ENCODE results near the gene SLIT3. TPM values are rescaled to one million over a fixed set of nuclear protein-coding genes. Genes with fewer than 3 reads are reported as not detected.
"Not testable (repeated sequence)": the region's sequence is repeated elsewhere in the genome, so short reads cannot be mapped to it uniquely, and the experiment has no call there.

The SLIT3 gene
- total RNA-seq, 1 donor from 2014 or later, result 52.8 TPM

DNA sequence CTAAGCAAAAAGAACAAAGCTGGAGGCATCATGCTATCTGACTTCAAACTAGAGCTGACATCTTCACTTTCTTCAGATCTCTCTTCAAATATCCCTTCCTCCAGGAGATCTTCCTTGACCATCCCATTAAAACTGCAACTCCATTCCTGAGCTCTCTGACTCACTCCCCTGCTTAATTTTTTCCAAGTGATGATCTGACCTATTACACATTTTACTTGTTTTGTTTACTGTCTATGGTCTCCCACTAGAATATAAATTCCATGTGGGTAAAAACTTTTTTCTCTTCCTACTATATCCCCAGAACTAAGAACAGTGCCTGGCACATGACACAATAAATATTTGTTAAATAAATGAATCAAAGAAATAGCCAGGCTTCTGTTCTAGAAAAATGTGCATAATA, 87.5 kb downstream of the SLIT3 start:
- peak in 1 of 2 donors; percentile 8 for DNase-seq (ENCODE audit: extremely low spot score in 2 of 2)
- Histone ChIP-seq H3K4me1 (peaks cover 16% of the 10 kb centered on the region), H3K27ac (no peak overlapping the region), H3K36me3 (no peaks in the 10 kb centered on the region), H3K4me3 (no peak overlapping the region), H3K27me3 (no peaks in the 10 kb centered on the region), H3K9me3 (no peaks in the 10 kb centered on the region)
- intact Hi-C loops (cut with DNase I), result no loop called here
- TF ChIP-seq, protein P1, sequence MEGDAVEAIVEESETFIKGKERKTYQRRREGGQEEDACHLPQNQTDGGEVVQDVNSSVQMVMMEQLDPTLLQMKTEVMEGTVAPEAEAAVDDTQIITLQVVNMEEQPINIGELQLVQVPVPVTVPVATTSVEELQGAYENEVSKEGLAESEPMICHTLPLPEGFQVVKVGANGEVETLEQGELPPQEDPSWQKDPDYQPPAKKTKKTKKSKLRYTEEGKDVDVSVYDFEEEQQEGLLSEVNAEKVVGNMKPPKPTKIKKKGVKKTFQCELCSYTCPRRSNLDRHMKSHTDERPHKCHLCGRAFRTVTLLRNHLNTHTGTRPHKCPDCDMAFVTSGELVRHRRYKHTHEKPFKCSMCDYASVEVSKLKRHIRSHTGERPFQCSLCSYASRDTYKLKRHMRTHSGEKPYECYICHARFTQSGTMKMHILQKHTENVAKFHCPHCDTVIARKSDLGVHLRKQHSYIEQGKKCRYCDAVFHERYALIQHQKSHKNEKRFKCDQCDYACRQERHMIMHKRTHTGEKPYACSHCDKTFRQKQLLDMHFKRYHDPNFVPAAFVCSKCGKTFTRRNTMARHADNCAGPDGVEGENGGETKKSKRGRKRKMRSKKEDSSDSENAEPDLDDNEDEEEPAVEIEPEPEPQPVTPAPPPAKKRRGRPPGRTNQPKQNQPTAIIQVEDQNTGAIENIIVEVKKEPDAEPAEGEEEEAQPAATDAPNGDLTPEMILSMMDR (IDR thresholded peaks at IDR 0.05), result no peak
- no peak for TF ChIP-seq POLR2AphosphoS5 (IDR thresholded peaks at IDR 0.05; ENCODE audit: insufficient read depth in 1 of 2, low read depth in 1 of 2)
- no peak for TF ChIP-seq POLR2A (IDR thresholded peaks at IDR 0.05)

DNA sequence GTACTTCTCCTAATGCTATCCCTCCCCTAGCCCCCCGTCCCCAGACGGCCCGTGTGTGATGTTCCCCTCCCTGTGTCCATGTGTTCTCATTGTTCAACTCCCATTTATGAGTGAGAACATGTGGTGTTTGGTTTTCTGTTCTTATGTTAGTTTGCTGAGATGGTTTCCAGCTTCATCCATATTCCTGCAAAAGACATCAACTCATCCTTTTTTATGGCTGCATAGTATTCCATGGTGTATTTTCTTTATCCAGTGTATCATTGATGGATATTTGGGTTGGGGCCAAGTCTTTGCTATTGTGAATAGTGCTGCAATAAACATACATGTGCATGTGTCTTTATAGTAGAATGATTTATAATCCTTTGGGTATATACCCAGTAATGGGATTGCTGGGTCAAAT, 89.2 kb downstream of the SLIT3 start:
- DNase-seq (ENCODE audit: extremely low spot score in 2 of 2); H3K9me3 ChIP-seq; H3K4me1 ChIP-seq; H3K36me3 ChIP-seq; intact Hi-C loops (cut with DNase I); H3K27ac ChIP-seq; H3K4me3 ChIP-seq; H3K27me3 ChIP-seq: not testable (repeated sequence)

DNA sequence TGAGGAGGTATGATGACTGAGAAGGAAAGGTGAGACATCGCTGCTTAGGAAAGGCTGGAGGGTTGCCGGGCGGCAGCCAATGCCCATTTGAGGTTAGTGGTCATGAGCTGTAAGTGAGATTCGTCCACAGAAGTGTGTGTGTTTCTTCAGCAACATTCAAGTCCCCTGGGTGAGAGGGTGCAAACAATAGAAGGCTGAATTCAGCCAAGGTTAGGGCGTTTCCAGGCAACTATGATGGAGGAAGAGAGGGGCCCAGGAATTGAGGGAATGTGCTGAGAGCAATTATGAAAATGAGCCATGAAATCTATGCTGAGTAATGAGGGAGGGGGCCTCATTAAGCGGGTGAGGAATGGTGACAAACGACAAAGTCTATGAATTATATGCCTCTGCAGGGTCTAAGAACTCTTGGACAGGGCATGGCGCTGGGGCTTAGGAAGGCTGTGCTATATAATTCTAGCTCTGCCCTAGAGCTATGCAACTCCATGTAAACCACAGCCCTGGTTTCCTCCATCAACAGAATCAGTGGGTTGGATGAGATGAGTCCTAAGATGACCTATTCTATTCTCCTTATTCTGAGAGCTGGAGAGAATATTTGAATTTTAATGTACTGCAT, 96.0 kb downstream of the SLIT3 start:
- no peak for DNase-seq (ENCODE audit: extremely low spot score in 2 of 2)
- Histone ChIP-seq H3K36me3 (no peaks in the 10 kb centered on the region), H3K27ac (no peak overlapping the region), H3K27me3 (no peaks in the 10 kb centered on the region), H3K4me3 (no peak overlapping the region), H3K4me1 (no peaks in the 10 kb centered on the region), H3K9me3 (no peaks in the 10 kb centered on the region)
- intact Hi-C loops (cut with DNase I), result no loop called here
- TF ChIP-seq, protein P1 (IDR thresholded peaks at IDR 0.05), result no peak
- TF ChIP-seq POLR2A (IDR thresholded peaks at IDR 0.05) (no peak), POLR2AphosphoS5 (IDR thresholded peaks at IDR 0.05; ENCODE audit: insufficient read depth in 1 of 2, low read depth in 1 of 2) (no peak)

DNA sequence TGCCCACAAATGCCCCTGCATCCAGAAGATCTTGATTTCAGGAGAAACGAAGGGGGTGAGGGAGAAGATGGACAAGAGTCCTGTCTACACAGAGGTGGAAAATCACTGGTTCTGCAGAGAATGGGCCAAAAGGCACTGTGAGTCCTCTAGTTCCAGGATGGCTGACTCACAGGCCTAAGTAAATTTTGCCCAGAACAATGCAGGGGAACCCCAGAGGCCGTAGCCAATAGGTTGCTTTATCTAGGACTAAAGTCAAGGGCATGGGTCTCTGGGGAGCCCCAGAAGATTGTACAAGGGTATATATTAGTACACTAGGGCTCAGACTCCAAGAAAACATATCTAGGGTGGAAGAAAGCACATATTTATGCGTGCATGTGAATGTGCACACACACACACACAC, 98.0 kb downstream of the SLIT3 start:
- Histone ChIP-seq H3K27me3 (no peaks in the 10 kb centered on the region), H3K36me3 (no peaks in the 10 kb centered on the region), H3K9me3 (no peaks in the 10 kb centered on the region), H3K4me1 (no peaks in the 10 kb centered on the region), H3K4me3 (no peak overlapping the region), H3K27ac (no peak overlapping the region)
- TF ChIP-seq POLR2A (IDR thresholded peaks at IDR 0.05), result no peak
- TF ChIP-seq, protein P1 (IDR thresholded peaks at IDR 0.05), result no peak
- TF ChIP-seq POLR2AphosphoS5 (IDR thresholded peaks at IDR 0.05; ENCODE audit: insufficient read depth in 1 of 2, low read depth in 1 of 2), result no peak
- no peak for DNase-seq (ENCODE audit: extremely low spot score in 2 of 2)
- intact Hi-C loops (cut with DNase I), result no loop called here

DNA sequence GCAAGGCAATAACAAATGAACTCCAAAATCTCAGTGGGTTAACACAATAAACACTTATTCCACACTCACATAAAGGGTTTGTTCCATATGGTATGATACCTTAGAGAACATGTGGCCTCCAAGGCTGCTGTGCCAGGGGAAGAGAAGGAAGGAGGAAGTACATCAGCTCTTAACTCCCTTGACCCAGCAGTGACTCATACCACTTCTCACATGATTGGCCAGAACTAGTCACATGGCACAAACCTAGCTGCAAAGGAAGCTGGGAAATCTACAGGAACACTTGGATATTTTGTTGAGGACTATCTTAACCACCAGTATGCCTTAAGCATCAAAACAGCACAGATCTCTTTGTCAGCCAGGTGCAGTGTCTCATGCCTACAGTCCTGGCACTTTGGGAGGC, 99.3 kb downstream of the SLIT3 start:
- DNase-seq (ENCODE audit: extremely low spot score in 2 of 2), result no peak
- no peaks in the 10 kb centered on the region for H3K27me3 ChIP-seq
- H3K4me3 ChIP-seq, result no peak overlapping the region
- no peak overlapping the region for H3K27ac ChIP-seq
- no peak for TF ChIP-seq POLR2A (IDR thresholded peaks at IDR 0.05)
- TF ChIP-seq, protein P1 (IDR thresholded peaks at IDR 0.05), result no peak
- no peak for TF ChIP-seq POLR2AphosphoS5 (IDR thresholded peaks at IDR 0.05; ENCODE audit: insufficient read depth in 1 of 2, low read depth in 1 of 2)
- intact Hi-C loops (cut with DNase I), result no loop called here
- no peaks in the 10 kb centered on the region for H3K4me1 ChIP-seq
- H3K9me3 ChIP-seq, result no peaks in the 10 kb centered on the region
- H3K36me3 ChIP-seq, result no peaks in the 10 kb centered on the region
